ENCODE measurements around the gene SFN.
A peak's percentile ranks its signal among the peaks of the same experiment; 100 is the strongest.
"Not testable (repeated sequence)": the region's sequence is repeated elsewhere in the genome, so short reads cannot be mapped to it uniquely, and the experiment has no call there.

SFN gene

DNA sequence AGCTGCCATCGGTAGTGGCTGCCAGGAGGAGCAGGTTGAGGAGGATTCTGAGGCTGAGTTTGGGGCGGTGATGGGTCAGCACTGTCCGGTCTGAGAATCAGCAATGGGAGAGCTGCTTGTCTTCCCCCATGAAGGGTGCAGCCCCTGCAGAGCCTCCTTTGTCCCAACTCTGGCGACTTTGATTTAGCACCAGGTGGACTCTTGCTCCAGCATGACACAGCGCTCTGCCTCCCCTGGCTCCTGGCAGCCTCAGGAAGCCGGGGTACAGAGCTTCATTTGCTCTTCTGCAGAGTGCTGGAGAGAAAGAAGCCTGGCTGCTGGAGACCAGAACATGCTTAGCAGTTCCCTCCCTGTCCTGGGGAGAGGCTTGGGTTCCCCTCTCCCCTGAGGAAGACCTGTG, 23.2 kb upstream of the SFN start:
- Histone ChIP-seq H2AFZ (ENCODE audit: low read length, unreplicated experiment) (no peak overlapping the region), H3K4me1 (ENCODE audit: control insufficient read depth, insufficient read depth, low read length, unreplicated experiment) (peaks cover 3% of the 10 kb centered on the region), H3K4me3 (ENCODE audit: low read depth, low read length) (no peak overlapping the region), H3K27ac (ENCODE audit: low read depth, low read length) (no peak overlapping the region), H3K79me2 (ENCODE audit: control insufficient read depth, insufficient read depth, low read length, unreplicated experiment) (peaks cover 3% of the 10 kb centered on the region), H3K36me3 (ENCODE audit: insufficient read depth, low read length) (no peaks in the 10 kb centered on the region), H3K27me3 (ENCODE audit: insufficient read depth, low read length) (no peaks in the 10 kb centered on the region)

DNA sequence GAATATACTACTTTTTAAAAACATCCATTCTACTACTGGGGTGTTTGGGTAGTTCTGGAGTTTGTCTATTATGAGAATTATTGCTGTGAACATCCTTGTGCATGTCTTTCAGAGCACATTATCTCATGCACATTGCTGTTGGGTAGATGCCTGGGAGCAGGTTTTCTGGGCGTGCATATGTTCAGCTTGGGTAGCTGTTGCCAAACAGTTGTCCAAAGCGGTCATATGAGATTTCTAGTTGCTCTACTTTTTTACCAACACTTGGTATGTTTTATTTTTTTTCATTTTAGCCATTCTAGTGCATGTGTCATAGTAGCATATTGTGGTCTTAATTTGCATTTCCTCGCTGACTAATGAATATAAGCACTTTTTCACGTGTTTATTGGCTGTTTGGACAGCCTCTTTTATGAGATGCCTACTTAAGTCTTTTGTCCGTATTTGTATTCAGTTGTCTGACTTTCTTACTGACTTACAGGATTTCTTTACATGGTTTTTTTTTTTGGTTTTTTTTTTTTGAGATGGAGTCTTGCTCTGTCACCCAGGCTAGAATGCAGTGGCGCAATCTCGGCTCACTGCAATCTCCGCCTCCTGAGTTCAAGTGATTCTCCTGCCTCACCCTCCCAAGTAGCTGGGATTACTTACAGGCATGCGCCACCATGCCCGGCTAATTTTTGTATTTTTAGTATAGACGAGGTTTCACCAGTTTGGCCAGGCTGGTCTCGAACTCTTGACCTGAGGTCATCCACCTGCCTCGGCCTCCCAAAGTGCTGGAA, 18.3 kb upstream of the SFN start:
- Histone ChIP-seq H3K4me3 (ENCODE audit: low read depth, low read length) (no peak overlapping the region), H3K4me1 (ENCODE audit: control insufficient read depth, insufficient read depth, low read length, unreplicated experiment) (peaks cover 23% of the 10 kb centered on the region), H3K27me3 (ENCODE audit: insufficient read depth, low read length) (no peaks in the 10 kb centered on the region), H2AFZ (ENCODE audit: low read length, unreplicated experiment) (no peak overlapping the region), H3K79me2 (ENCODE audit: control insufficient read depth, insufficient read depth, low read length, unreplicated experiment) (peaks cover 3% of the 10 kb centered on the region), H3K36me3 (ENCODE audit: insufficient read depth, low read length) (no peaks in the 10 kb centered on the region), H3K27ac (ENCODE audit: low read depth, low read length) (no peak overlapping the region)

- H3K79me2 ChIP-seq (ENCODE audit: control insufficient read depth, insufficient read depth, low read length, unreplicated experiment); H3K27me3 ChIP-seq (ENCODE audit: insufficient read depth, low read length); H3K4me3 ChIP-seq (ENCODE audit: low read depth, low read length); H2AFZ ChIP-seq (ENCODE audit: low read length, unreplicated experiment); H3K36me3 ChIP-seq (ENCODE audit: insufficient read depth, low read length): not testable (repeated sequence)
- H3K27ac ChIP-seq (ENCODE audit: low read depth, low read length), result peak overlapping the region; percentile 95
- peaks cover 29% of the 10 kb centered on the region for H3K4me1 ChIP-seq (ENCODE audit: control insufficient read depth, insufficient read depth, low read length, unreplicated experiment)
These were observed 15.1 kb upstream of the SFN start for GRCh38 chr1:26847826-26848225.

DNA sequence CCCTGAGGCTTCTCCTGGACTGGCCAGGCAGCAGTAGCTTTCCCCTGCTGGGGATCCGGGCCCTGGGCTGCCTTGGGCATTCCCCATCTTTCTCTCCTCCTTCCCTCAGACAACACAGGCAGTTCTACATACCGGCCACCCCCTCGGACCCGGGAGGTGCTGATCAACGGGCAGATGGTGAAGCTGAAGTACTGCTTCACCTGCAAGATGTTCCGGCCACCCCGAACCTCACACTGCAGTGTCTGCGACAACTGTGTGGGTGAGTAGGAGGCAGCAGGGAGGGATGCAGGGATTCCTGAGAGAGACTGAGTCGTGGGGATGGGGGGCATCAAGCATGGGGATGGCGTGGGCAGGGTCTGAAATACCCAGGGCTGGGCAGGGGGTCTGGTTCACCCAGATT, 14.4 kb upstream of the SFN start:
- Histone ChIP-seq H3K4me1 (ENCODE audit: control insufficient read depth, insufficient read depth, low read length, unreplicated experiment) (peaks cover 29% of the 10 kb centered on the region), H3K36me3 (ENCODE audit: insufficient read depth, low read length) (peaks cover 10% of the 10 kb centered on the region; the same call in 1 of the 2 replicates)

GRCh38 chr1:26848941-26849774, 13.8 kb upstream of the SFN start:
- Histone ChIP-seq H3K79me2 (ENCODE audit: control insufficient read depth, insufficient read depth, low read length, unreplicated experiment) (peaks cover 3% of the 10 kb centered on the region), H3K27me3 (ENCODE audit: insufficient read depth, low read length) (no peaks in the 10 kb centered on the region), H3K27ac (ENCODE audit: low read depth, low read length) (peak overlapping the region; percentile 95), H2AFZ (ENCODE audit: low read length, unreplicated experiment) (no peak overlapping the region), H3K4me3 (ENCODE audit: low read depth, low read length) (no peak overlapping the region), H3K36me3 (ENCODE audit: insufficient read depth, low read length) (peaks cover 10% of the 10 kb centered on the region; the same call in 1 of the 2 replicates), H3K4me1 (ENCODE audit: control insufficient read depth, insufficient read depth, low read length, unreplicated experiment) (peaks cover 29% of the 10 kb centered on the region)

More for the DNA sequence above, 14.4 kb upstream of the SFN start:
- Histone ChIP-seq H2AFZ (ENCODE audit: low read length, unreplicated experiment) (no peak overlapping the region), H3K79me2 (ENCODE audit: control insufficient read depth, insufficient read depth, low read length, unreplicated experiment) (peaks cover 3% of the 10 kb centered on the region), H3K27ac (ENCODE audit: low read depth, low read length) (peak overlapping the region; percentile 95), H3K4me3 (ENCODE audit: low read depth, low read length) (no peak overlapping the region), H3K27me3 (ENCODE audit: insufficient read depth, low read length) (no peaks in the 10 kb centered on the region)

DNA sequence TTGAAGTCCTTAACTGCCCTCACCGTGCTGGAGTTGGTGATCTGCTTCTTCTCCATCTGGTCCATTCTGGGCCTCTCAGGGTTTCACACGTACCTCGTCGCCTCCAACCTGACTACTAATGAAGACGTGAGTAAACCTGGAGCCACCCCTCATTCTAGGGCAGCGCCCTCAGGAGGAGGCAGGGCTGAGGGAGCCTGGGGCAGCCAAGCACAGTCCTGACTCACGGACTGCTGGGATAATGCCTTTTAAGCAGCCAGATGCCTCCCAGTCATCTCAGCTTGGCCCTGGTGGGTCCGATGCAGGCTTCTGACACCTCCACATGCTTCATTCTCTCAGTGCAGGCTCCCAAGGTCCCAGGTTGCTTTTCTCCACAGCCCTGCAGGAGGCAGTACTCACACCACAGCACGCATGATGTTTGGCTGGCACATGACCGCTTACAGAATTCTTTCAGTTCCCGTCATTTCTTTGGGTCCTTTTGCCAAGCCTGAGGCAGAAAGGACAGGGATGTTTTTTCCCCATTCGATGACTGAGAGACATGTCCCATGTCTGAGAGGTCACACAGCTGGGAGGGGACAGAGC, 11.8 kb upstream of the SFN start:
- H3K27me3 ChIP-seq (ENCODE audit: insufficient read depth, low read length), result no peaks in the 10 kb centered on the region
- no peak overlapping the region for H3K4me3 ChIP-seq (ENCODE audit: low read depth, low read length)
- no peaks in the 10 kb centered on the region for H3K79me2 ChIP-seq (ENCODE audit: control insufficient read depth, insufficient read depth, low read length, unreplicated experiment)
- H3K36me3 ChIP-seq (ENCODE audit: insufficient read depth, low read length), result peaks cover 10% of the 10 kb centered on the region; the same call in 1 of the 2 replicates
- no peak overlapping the region for H3K27ac ChIP-seq (ENCODE audit: low read depth, low read length)
- peaks cover 26% of the 10 kb centered on the region for H3K4me1 ChIP-seq (ENCODE audit: control insufficient read depth, insufficient read depth, low read length, unreplicated experiment)
- H2AFZ ChIP-seq (ENCODE audit: low read length, unreplicated experiment), result no peak overlapping the region

- Histone ChIP-seq H2AFZ (ENCODE audit: low read length, unreplicated experiment) (no peak overlapping the region), H3K4me1 (ENCODE audit: control insufficient read depth, insufficient read depth, low read length, unreplicated experiment) (peaks cover 23% of the 10 kb centered on the region), H3K36me3 (ENCODE audit: insufficient read depth, low read length) (peaks cover 10% of the 10 kb centered on the region; the same call in 1 of the 2 replicates), H3K27me3 (ENCODE audit: insufficient read depth, low read length) (no peaks in the 10 kb centered on the region), H3K79me2 (ENCODE audit: control insufficient read depth, insufficient read depth, low read length, unreplicated experiment) (no peaks in the 10 kb centered on the region), H3K27ac (ENCODE audit: low read depth, low read length) (no peak overlapping the region), H3K4me3 (ENCODE audit: low read depth, low read length) (no peak overlapping the region)
These were observed 10.2 kb upstream of the SFN start for GRCh38 chr1:26852701-26853100.

DNA sequence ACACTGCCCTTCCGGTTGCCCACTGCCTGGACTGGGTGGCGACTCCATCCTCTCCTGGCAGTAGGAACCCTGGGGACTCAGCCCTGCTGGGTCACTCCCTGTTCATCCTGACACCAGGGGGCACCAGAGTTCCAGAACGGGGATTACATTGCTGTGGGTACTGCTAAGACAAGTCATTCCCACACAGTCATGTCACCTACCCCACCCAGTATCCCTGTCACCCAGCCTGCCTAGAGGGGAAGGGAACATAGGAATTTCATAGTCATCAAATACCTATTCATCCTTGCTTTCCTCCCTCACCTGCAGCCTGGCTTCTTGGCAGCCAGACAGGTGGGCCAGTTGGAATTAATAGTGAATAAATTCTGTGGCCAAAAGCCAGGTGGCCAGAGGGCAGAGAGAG, 9.8 kb upstream of the SFN start:
- peaks cover 10% of the 10 kb centered on the region; the same call in 1 of the 2 replicates for H3K36me3 ChIP-seq (ENCODE audit: insufficient read depth, low read length)
- H2AFZ ChIP-seq (ENCODE audit: low read length, unreplicated experiment), result no peak overlapping the region
- H3K4me1 ChIP-seq (ENCODE audit: control insufficient read depth, insufficient read depth, low read length, unreplicated experiment), result peaks cover 19% of the 10 kb centered on the region
- H3K4me3 ChIP-seq (ENCODE audit: low read depth, low read length), result no peak overlapping the region
- H3K79me2 ChIP-seq (ENCODE audit: control insufficient read depth, insufficient read depth, low read length, unreplicated experiment), result no peaks in the 10 kb centered on the region
- no peak overlapping the region for H3K27ac ChIP-seq (ENCODE audit: low read depth, low read length)
- H3K27me3 ChIP-seq (ENCODE audit: insufficient read depth, low read length), result no peaks in the 10 kb centered on the region

- Histone ChIP-seq H3K79me2 (ENCODE audit: control insufficient read depth, insufficient read depth, low read length, unreplicated experiment) (no peaks in the 10 kb centered on the region), H3K27me3 (ENCODE audit: insufficient read depth, low read length) (no peaks in the 10 kb centered on the region), H3K27ac (ENCODE audit: low read depth, low read length) (no peak overlapping the region), H3K4me1 (ENCODE audit: control insufficient read depth, insufficient read depth, low read length, unreplicated experiment) (peaks cover 14% of the 10 kb centered on the region), H3K4me3 (ENCODE audit: low read depth, low read length) (no peak overlapping the region), H2AFZ (ENCODE audit: low read length, unreplicated experiment) (no peak overlapping the region), H3K36me3 (ENCODE audit: insufficient read depth, low read length) (peaks cover 10% of the 10 kb centered on the region; the same call in 1 of the 2 replicates)
These were observed 9.3 kb upstream of the SFN start for GRCh38 chr1:26853600-26853999.

GRCh38 chr1:26854906-26855305, 8.0 kb upstream of the SFN start:
- no peak overlapping the region for H3K27ac ChIP-seq (ENCODE audit: low read depth, low read length)
- H3K4me3 ChIP-seq (ENCODE audit: low read depth, low read length), result no peak overlapping the region
- no peak overlapping the region for H2AFZ ChIP-seq (ENCODE audit: low read length, unreplicated experiment)
- no peaks in the 10 kb centered on the region for H3K27me3 ChIP-seq (ENCODE audit: insufficient read depth, low read length)
- H3K79me2 ChIP-seq (ENCODE audit: control insufficient read depth, insufficient read depth, low read length, unreplicated experiment), result no peaks in the 10 kb centered on the region
- peaks cover 3% of the 10 kb centered on the region for H3K4me1 ChIP-seq (ENCODE audit: control insufficient read depth, insufficient read depth, low read length, unreplicated experiment)
- peaks cover 10% of the 10 kb centered on the region; the same call in 1 of the 2 replicates for H3K36me3 ChIP-seq (ENCODE audit: insufficient read depth, low read length)
